HG02884 (cell line): ENCODE results near the gene CASP7.
"Not testable (repeated sequence)": the region's sequence is repeated elsewhere in the genome, so short reads cannot be mapped to it uniquely, and the experiment has no call there.

Source experiments
- ATAC-seq: cut with Tn5 transposase; IDR thresholded peaks from one replicate; pipeline ENCODE4 v1.9.1; 2021; ENCODE audit warnings: mild to moderate bottlenecking, moderate library complexity; ENCODE audit not compliant: unreplicated experiment

Gene CASP7

DNA sequence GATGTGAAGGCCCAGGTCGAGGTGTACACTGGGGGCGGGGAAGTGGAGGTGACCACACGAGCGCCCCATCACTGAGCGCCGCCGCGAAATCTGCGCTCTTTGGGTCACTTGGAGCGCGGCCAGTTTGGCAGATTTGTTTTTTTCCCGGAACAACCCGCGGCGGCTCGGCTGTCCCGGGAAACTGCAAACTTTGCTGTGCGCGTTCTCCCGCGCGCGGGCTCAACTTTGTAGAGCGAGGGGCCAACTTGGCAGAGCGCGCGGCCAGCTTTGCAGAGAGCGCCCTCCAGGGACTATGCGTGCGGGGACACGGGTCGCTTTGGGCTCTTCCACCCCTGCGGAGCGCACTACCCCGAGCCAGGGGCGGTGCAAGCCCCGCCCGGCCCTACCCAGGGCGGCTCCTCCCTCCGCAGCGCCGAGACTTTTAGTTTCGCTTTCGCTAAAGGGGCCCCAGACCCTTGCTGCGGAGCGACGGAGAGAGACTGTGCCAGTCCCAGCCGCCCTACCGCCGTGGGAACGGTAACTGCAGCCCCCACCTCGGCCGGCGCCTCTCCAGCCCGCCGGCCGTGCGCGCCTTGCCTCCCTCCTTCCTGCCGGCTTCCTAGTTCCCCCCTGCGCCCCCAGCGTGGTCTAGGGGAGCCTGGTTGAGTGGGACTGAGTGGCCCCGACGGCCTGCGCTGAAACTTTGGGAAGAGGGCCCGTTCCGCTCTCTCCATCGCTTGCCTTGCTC lies at the start of gene CASP7:
TSS of gene CASP7 (plus strand) at position 450 of the 727 bp plus-strand sequence. CDS start 17,582 bp downstream, outside the sequence.
- ATAC-seq: peak; percentile 57

DNA sequence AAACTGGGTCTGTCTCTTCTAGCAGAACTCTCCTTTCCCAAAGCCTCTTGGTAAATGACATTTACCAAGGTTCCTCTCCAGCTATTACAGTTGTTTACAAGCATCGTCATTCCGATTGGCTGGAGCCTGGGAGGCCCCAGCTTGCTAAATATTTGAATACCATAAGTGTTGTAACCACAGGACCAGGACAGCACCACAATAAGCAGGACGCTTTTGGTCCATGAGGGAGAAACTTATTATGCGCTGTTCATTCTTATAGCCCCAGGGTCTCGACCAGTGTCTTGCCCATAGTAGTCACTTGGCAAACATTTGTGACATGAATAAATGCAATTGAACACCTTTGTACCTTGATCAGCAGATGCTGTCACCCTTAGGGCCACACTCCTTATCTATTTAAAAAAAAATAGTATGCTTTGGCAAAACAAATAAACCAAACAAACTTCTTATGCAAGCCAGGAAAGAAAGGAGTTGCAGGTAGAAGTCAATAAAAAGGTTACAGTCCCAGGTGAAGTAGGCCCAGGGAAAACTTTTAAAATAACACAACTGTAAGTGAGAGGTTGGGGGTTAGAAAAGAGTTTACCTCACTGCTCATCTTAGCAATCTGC lies 48.7 kb upstream of the CASP7 start:
- no peak for ATAC-seq

DNA sequence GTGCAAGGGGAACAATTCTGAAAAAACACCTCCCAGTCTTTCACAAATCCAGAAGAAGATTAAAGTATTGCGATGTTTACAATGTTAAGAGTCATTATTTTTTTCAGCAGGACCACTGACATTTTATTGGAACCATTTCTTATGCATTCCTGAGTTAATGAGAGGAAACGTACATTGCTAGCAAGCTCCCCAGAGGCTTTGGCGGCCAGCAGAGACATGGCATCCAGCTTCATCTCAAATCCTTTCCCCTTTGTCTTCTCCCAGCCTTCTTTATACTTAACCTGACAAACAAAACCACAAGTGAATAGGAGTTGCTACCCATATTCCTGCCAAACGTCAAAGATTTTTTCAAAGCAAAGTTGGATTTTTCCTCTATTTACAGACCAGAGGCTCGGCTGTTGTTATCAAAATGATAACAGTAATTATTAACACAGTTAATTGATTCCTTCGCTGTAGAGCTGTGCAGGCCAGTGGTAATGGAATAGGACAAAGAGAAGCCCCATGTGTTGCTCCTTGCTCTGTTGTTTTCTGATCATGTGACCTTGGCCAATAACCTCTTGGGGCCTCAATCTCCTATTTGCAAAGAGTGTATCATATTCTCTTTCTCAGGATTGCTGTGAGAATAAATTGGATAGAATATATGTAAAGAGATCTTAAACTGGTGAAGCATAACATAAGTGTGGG lies 47.9 kb upstream of the CASP7 start:
- no peak for ATAC-seq

DNA sequence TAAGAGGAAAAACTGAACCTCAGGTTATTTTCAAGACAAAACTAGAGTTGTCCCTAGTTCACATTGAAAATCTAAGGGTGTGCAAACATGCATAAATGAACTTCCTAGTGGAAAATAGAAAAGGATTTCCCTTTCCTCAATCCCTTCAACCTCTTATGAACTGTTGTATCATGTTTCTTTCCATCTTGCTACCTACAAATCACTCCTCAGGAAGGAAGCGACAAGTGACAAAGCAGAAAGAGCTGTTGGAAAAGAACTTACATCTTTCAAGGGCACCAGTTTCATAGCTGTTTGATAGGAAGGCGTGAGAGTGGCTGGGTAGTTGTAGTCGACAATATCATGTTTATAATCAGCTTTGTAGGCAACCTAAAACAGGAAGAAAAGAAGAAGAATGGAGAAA lies 39.7 kb upstream of the CASP7 start:
- no peak for ATAC-seq

DNA sequence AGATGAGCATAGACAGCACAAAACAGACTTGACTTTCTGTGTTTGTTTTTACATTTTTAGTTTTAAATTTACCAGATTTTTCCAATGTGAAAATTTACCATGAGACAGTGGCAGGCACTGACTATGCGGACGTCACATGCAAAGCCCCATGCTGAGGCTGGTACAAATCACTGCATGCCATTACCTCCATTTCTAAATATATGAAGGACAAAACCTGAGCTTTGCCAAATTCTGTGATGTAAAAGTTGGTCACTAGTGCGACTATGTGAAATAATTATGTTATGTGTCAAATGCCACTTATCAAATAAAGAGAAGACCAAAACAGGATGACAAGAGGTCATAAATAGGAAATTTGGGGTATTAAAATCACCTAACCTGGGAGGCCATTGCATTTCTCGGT lies 38.0 kb upstream of the CASP7 start:
- no peak for ATAC-seq

DNA sequence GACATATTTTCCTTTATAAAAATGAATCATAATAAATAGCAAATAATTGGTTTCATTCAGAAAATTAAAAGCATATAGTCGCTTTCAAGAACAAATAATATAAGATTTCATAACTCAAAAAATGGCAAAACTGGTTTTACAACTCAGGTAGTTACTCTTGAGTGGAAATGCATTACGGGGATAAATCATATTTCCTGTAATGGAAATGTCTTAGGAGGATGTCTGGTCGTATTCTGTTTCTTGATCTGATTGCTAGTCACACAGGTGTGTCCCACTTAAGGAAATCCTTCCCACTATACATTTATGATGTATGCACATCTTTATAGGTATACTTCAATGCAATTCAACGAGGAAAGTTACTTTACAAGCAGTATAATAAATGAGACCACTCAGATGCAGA lies 36.5 kb upstream of the CASP7 start:
- no peak for ATAC-seq

DNA sequence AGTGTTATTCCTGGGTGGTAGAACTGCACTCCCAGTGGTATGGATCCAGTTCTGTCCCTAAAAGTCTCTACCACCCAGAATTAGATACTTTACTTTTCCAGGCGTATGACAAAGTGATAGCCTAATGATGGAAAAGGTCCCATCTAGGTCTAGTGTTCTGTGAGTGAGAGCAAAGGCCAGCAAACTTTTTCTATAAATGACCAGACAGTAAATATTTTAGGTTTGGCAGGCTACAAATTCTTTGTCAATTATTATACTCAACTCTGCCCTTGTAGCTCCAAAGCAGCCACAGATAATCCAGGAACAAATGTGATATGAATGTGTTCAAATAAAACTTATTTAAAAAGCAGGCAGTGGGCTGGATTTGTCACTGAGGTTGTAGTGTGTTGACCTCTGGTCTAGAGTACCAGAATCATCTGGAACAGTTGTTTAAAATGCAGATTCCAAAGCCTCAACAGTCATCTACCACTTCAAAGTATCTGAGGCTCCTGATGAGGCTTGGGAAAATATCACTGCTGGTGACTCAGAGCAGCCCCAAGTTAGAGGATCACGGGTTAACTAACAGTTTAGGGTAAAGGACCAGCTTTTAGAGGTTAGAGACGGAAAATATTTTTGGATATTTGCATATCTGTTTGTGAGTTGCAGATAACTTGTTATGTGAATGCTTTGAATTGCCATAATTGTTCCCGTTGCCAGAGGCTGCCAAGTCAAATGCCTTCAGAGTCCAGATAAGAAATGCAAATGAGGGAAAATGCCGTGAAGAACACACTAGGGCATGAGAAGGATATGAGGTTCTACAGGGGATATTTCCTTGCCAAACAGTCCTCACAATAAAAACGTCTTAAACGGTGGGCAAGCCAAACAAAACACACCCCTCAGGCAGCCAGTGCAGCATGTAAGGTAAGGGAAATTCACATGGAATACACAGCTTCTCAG lies 35.3 kb upstream of the CASP7 start:
- ATAC-seq: no peak

DNA sequence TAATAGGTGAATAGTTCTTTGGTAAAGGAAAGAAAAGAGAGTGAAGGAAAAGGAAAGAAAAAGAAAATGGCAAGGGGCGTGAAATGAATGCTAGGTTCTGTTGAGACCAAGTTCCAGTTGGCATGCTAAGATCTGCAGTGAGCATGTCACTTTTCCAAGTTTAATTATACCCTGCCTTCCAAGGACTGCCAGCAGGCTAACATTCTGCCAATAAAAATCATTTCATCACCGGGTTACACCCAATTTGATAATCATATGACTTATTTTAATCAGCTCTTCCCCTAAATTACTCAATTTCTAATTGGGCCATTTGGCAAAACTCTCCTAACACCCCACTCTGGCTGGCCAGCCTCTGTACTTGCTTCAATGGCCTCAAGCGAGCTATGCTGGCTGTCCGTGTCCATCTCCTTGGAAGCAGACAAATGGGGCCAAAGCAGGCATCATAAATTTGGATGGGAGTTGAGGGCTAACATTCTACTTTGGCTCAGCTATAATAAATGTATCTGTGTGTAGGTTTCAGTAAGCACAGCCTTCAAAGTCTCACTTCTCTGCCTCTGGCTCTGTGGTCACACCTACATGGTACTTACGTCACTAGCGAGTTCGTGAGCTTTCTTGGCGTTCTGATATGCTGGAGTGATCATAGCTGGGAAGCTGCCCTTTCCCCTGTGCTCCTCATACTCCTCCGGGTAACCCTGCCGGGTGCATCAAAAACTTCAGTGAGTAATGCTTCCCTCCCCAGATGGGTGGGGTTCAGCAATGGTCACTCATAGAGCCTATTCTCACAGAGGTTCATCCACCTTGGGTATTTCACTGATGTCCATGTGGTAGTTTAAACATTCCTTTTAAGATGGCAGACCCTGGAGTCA lies 33.1 kb upstream of the CASP7 start:
- ATAC-seq: no peak

DNA sequence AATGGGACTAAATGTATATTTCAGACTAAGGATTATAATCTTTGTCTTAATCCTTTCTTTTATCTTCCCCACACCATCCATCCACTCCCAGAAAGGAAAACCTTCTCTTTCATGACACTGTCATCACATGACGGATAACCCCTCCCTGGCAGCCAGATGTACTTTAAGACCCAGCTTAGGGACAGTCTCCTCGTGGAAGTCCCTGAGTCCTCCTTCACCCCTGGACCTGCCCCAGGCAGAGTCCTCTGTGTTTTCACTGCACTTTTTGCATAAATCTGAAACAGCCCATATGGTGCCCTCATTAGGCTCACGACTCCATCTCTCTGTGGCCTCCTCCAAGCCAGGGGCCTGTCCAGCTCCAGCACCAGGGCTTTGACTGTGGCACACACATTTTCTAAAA lies 31.9 kb upstream of the CASP7 start:
- no peak for ATAC-seq

DNA sequence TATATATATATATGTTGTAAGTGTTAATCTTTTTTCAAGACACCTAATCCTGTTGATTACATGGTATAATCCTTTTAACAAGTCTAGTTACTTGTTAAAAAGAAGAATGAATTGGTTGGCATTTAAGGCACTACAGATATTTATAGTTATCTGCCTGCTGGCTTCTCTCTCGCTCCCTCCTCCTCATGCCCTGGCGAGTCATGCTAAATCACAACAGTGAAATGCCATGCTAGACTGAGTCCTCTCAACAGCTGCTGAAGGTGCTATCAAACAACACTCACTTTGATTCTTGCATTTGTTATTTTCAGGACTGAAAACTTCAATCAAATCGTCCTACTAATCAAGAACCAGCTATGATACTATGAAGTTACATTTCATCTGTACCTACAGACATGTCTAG lies 31.2 kb upstream of the CASP7 start:
- ATAC-seq: no peak

DNA sequence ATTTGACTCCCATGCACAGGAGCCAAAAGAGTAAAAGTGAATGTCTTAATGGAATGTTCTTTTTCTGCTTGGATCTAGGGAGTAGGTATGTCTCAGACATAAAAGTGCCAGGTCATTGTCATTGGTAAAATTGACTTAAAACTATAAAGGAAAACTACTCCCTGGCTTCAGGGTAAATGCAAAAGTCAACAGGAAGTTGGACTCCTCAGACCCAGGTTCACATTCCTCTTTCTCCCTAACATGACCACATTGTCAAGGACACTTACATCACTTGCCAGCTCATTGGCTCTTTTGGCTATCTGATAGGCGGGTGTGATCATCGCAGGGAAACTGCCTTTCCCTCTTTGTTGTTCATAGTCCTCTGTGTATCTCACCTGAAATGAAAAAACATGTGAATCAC lies 29.5 kb upstream of the CASP7 start:
- ATAC-seq: no peak

DNA sequence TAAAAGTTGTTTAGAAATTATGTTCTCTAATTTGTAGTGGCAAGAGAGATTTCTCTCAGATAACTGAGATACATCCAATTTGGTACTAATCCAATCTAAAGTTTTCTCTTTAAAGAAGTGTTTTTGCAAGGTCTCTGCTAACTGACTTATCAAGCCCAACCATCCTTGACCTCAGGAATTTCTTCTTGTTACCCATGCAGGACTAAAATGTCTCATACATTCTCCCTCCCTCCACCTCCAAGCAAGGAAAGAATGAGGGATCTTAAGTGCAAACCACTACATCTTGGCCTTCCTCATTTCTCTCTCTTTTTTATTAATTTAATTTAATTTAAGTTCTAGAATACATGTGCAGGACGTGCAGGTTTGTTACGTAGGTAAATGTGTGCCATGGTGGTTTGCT lies 28.7 kb upstream of the CASP7 start:
- ATAC-seq: no peak

DNA sequence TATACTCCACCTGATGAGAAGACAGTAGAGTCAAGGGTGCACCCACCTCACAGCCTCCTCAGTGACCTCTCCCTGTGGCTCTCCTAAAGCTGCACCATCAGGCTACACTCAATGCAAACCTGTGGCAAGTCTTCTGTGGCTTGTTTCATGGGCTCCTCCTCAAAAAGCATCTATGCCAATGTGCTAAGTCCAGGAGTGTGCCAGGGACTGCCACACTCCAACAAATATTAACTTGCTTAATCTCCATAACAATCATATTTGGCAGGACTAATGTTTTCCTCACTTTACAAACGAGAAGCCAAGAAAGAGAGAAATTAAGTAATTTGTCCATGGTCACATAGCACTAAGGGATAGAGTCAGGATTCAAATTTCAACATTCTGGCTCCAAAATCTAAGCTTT lies 27.8 kb upstream of the CASP7 start:
- ATAC-seq: no peak

DNA sequence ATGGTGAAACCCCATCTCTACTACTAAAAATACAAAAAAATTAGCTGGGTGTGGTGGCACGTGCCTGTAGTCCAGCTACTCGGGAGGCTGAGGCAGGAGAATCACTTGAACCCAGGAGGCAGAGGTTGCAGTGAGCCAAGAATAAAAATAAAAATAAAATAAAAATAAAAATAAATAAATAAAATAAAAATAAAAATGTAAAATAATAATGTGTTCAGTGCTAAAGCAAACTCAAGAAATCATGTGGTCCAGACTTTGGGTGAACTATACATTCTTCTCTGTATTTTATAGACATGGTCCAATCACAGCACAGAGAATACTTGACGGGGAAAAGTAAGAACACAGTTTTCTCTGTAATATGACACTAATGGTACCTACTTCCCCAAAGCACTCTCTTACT lies 27.3 kb upstream of the CASP7 start:
- ATAC-seq: not testable (repeated sequence)

DNA sequence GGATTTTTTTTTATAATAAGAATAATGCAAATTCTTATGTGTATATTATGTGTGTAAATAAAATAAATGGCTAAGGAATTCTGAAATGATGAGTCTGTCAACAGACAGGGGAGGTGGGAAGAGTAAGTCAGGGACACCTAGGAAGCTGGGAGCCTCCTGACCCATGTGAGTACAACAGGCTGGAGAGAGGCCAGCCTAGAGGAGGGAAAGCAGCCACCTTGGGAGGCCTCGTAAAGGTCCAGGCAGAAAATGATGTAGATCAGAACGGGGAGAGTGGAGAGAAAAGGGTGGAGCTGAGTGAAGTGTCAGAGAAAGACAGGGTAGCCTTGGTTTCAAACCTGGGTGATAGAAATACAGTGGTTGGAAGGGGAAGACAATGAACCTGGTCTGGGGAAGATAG lies 22.8 kb upstream of the CASP7 start:
- no peak for ATAC-seq

DNA sequence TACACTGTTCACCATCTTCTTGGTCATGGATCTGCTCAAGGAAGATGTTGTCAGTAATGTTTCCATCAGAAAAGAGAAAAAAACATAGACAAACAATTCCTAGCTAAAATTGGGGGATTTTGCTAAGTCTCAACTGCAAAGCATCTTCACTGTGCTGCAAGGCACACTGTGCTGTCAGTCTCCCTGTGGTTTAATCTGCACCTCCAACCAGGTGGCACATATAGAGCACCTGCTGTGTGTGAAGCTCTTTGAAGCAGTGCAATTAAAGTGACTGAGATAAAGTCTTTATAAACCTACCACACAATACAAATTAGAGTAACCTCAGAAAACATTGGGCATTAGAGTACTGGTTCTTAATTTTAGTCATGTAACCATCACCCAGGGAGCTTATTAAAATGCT lies 22.2 kb upstream of the CASP7 start:
- no peak for ATAC-seq

DNA sequence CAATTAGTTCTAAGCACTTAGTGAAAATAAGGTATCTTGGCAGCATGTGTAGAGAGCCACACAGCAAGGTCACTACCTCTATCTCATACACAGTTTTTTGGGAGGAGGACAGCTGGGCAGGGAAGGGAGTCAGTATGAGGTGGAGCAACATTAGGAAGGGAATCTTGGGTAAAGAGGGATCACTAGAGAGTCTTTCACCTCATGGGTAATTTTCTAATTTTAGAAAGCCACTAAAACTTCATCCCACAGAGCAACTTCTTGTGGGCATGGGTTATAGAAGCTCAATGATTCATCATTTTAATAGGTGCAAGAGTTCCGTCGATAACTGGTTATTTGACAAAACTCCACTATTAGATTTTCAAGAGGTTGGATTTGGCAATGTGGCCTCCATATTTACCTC lies 18.4 kb upstream of the CASP7 start:
- ATAC-seq: no peak

DNA sequence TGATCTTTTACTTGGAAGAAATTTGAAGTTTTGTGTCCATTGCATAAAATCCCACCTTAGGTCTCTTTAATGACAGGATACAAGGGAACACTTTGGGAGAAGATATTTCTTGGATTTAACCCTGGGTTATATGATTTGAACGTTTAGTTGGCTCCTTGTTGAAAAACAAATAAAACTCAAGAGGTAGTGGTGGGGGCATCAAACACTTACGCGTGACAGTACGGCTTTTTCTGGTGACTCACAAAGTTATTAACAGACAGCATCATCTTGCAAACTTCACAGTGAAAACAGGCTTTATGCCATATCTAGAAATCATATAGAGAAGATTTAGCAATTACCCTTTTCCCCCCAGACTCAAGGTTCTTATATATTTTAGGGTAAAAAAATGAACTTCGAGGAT lies 16.6 kb upstream of the CASP7 start:
- no peak for ATAC-seq

DNA sequence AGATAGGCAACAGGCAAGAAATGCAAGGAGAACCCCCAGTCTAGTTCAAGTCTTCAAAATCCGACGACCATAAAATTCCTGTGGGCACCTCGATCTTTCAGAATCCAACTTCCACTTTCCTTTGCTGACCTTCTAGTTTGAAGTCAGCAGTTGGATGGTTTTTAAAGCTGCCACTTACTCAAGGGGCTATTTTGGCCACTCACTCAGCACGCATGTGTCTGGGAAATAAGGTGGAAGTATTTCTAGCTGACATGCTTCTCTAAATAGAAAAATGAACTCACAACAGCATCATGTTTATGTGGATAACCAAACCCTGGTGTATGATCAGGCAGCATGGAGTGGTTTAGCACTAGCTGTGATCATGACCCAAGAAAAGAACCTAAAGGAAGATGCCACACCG lies 15.8 kb upstream of the CASP7 start, which contains the start of gene NRAP:
TSS of gene NRAP (minus strand) at position 134 of the 400 bp plus-strand sequence. CDS start 159 bp downstream, outside the sequence.
- no peak for ATAC-seq

DNA sequence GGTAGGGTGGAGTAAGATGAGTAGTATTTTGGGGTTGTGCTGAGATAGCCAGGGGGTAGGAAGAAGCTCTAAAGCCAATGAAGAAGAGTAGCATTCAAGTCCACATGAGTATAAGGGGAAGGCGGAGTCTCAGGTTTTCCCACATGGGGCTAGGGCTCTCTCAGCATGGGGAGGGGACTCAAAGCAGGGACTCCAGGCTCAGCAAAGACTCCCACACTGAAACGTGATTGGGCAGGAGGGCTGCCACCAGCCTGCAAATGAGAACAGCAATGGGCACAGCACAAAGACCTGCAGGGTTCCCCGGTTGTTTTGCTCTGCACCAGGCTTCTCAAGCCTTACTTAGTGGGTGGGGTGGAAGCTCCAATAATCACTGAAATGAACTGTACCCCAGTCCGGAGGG lies 14.4 kb upstream of the CASP7 start:
- no peak for ATAC-seq
